Fibroblast of the aortic adventitia (primary cell): ENCODE data around the gene LRRK2. TPM values are rescaled to one million over a fixed set of nuclear protein-coding genes. Genes with fewer than 3 reads are reported as not detected.

ENCODE experiments used
- DNase-seq: peaks from one replicate; pipeline ENCODE4 v3.0.0-alpha.2; 2010; ENCODE audit warnings: low read depth
- H3K4me3 ChIP-seq: 2 replicates; pipeline ENCODE4 v1.5.1; 2011; ENCODE audit warnings: low read depth, mild to moderate bottlenecking, control low read depth, low read length, moderate library complexity
- total RNA-seq: library from RNA; depleted of rRNA; stranded (reverse); fragments of >200 nt; gene quantifications from 2 replicates; pipeline ENCODE4 v1.2.3, GENCODE V29; 2012; ENCODE audit warnings: low replicate concordance
- TF ChIP-seq, protein P1 (sequence below): IDR thresholded peaks from 2 replicates; pipeline ENCODE4 v1.5.1; 2011; ENCODE audit warnings: mild to moderate bottlenecking, low read length, control low read depth, inconsistent platforms; ENCODE audit not compliant: insufficient read depth

Gene LRRK2
- 9.7 and 22.1 TPM in 2 replicates for total RNA-seq

DNA sequence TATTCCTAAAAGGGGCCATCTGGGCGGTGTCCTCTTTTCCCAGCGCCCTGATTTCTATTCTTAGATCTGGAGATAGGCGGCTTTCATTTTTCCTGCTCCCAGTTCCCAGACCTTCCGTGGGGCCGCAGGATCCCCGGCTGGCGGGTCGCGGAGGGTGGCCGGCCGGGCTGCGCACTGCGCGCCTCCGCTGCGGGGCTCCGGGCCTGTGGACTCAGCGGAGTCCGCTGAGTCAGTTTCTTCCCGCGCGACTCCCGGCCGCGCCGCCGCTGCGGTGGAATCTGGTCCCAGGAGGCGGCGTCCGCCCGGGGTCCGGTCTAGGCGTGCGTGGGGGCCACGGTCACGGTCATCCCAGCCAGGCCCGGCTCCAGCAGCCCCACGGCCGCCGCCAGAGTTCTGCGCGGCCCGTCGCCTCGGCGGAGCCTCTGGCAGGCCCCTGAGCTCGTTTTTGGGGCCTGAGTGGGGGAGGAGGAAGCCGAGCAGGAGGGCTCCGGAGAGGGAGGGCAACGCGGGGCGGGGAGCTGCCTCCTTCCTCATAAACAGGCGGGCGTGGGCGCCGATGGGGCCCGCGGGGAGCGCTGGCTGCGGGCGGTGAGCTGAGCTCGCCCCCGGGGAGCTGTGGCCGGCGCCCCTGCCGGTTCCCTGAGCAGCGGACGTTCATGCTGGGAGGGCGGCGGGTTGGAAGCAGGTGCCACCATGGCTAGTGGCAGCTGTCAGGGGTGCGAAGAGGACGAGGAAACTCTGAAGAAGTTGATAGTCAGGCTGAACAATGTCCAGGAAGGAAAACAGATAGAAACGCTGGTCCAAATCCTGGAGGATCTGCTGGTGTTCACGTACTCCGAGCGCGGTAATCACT lies at the start of gene LRRK2:
TSS of gene LRRK2 (plus strand) at position 559 of the 853 bp plus-strand sequence. CDS start at position 694, 135 bp downstream.
- TF ChIP-seq, protein P1, sequence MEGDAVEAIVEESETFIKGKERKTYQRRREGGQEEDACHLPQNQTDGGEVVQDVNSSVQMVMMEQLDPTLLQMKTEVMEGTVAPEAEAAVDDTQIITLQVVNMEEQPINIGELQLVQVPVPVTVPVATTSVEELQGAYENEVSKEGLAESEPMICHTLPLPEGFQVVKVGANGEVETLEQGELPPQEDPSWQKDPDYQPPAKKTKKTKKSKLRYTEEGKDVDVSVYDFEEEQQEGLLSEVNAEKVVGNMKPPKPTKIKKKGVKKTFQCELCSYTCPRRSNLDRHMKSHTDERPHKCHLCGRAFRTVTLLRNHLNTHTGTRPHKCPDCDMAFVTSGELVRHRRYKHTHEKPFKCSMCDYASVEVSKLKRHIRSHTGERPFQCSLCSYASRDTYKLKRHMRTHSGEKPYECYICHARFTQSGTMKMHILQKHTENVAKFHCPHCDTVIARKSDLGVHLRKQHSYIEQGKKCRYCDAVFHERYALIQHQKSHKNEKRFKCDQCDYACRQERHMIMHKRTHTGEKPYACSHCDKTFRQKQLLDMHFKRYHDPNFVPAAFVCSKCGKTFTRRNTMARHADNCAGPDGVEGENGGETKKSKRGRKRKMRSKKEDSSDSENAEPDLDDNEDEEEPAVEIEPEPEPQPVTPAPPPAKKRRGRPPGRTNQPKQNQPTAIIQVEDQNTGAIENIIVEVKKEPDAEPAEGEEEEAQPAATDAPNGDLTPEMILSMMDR: peak; percentile 24
- DNase-seq: peak; percentile 76
- peak within 1 kb of the TSS; percentile 74 for H3K4me3 ChIP-seq

DNA sequence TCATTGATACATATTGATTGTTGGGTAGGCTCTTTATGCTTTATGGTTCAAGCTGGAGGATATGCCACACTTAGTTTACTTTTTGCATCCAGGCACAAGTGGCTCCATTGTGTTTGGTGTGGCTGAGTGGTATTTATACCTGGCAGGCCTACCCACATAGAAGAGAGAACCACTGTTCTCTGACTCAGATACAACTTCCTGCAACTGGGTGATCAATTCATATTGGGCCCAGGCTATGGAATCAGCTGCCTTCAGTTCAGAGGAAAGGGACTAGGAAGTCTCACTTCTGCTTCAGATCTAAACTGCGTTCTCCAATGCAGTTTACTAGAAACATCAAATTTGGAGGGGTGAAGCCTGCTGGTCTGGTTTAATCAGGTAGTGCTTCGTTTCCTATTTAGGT lies 49.8 kb upstream of the LRRK2 start:
- no peak for DNase-seq
- TF ChIP-seq, protein P1: no peak
- no peak overlapping the region for H3K4me3 ChIP-seq

DNA sequence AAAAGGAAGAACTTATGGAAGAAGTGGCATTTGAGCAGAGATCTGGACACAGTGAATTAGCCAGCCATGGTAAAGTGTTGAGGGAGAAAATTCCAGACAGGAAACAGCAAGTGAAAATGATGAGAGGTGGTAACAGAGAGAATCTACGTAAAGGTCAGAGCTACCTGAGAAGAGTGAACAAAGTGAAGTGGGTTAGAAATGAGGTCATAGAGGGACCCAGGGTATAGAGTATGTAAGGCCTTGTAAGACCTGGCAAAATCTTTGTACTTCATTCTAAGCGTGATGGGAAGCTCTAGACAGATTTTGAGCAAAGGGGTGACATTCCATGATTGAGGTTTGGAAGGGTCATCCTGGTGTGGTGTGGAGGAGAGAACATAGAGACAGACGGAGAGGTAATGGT lies 49.3 kb upstream of the LRRK2 start:
- no peak overlapping the region for H3K4me3 ChIP-seq
- DNase-seq: no peak
- TF ChIP-seq, protein P1: no peak

DNA sequence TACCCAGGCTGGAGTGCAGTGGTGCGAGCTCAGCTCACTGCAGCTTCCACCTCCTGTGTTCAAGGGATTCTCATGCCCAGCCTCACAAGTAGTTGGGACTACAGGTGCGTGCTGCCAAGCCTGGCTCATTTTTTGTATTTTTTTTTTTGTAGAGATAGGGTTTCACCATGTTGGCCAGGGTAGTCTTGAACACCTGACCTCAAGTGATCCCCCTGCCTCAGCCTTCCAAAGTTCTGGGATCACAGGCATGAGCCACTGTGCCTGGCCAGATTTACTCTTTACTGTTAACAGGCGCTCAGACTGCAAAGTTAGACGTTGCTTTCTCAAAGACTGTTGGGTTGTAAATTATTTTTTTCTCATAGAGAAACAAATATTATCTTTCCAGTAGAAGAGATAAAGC lies 46.1 kb upstream of the LRRK2 start:
- no peak for DNase-seq
- no peak overlapping the region for H3K4me3 ChIP-seq

DNA sequence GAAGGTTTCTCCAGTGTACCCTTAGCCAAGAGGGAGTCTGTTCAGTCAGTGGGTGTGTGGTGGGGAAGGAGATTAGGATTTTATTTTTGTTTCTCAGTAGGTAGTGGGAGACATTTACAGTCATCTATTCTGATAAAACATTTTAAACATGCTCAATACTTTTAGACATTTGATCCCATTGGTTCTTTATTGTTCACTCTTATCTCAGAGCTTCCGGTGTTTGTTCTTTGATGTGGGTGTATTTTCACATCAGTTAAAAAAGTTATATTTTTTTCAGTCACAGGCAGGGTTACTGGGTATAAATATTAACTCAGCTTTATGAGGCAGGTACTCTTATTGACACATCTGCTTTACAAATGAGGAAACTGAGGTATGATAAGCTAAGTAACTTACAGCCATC lies 43.3 kb upstream of the LRRK2 start:
- DNase-seq: no peak
- H3K4me3 ChIP-seq: no peak overlapping the region
- TF ChIP-seq, protein P1: no peak

More for the DNA sequence above, 46.1 kb upstream of the LRRK2 start:
- TF ChIP-seq, protein P1: no peak

DNA sequence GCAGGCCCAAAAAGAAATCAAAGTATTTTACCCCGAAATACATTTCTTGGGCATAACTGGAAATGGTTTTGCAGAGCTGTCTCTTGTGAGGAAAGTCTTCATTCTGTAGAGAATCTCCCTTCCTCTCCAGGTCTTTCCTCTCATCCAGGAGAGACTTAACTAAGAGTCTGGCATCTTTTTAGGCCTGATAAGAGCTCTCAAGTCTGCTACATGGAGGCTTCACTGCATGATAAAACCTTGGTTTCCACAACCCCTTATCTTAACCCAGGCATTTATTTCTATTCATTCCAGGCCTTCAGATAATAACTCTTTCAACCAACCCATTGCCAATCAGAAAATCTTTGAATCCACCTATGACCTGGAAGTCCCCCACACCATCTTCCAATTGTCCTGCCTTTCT lies 41.1 kb upstream of the LRRK2 start:
- no peak overlapping the region for H3K4me3 ChIP-seq
- no peak for DNase-seq
- TF ChIP-seq, protein P1: no peak
